ENCODE measurements around the gene ATP6V0B. TPM values are rescaled to one million over a fixed set of nuclear protein-coding genes. Genes with fewer than 3 reads are reported as not detected.

ATP6V0B gene
- total and polyA plus RNA-seq, 9 of the 15 experiments (the other 6 are each of a cell fraction or from before 2014, with no cell fraction given): 137 to 328 (median 220) TPM

- peak; percentile 67; the same call in 1 of the 2 replicates for TF ChIP-seq ZBTB40 (IDR thresholded peaks at IDR 0.05)
- TF ChIP-seq ZBTB40 (CRISPR knock-in tag; IDR thresholded peaks at IDR 0.05): no peak
- TF ChIP-seq ARID4B (CRISPR knock-in tag; IDR thresholded peaks at IDR 0.05): peak; percentile 87
- 0 out of 4 replicates have a peak, but pooled peaks of 1 of the 2 experiments have one; percentile 12 for TF ChIP-seq MLX (CRISPR knock-in tag; conservative IDR thresholded peaks at IDR 0.05)
- no peak for TF ChIP-seq ZBTB26 (CRISPR knock-in tag; IDR thresholded peaks at IDR 0.05)
- no peak for TF ChIP-seq STAG1 (CRISPR knock-in tag; IDR thresholded peaks at IDR 0.05; ENCODE audit: borderline replicate concordance)
Measured at GRCh38 chr1:43991476-43992231, 16.9 kb downstream of the ATP6V0B start, which contains the start of gene CCDC24 (continued).

Data from K562 (cell line).